B cell (primary cell): ENCODE results near the gene MUC20. TPM values are rescaled to one million over a fixed set of nuclear protein-coding genes. Genes with fewer than 3 reads are reported as not detected.

ENCODE experiments used
- ATAC-seq: fragments of 200-7000 bp; cut with Tn5 transposase; one replicate; pipeline ENCODE4 v1.10.0; 2021; ENCODE audit warnings: low read depth, mild to moderate bottlenecking, moderate number of reproducible peaks, moderate library complexity
- CTCF ChIA-PET: fragments of 350-600 bp; sonication (Branson Sonifier 250); formaldehyde crosslinking; loops from one replicate; lab custom pipeline; 2021; ENCODE audit warnings: antibody characterized with exemption, inconsistent platforms; lab: Charles Lee
- POLR2A ChIA-PET: fragments of 350-600 bp; sonication (Branson Sonifier 250); formaldehyde crosslinking; loops from one replicate; lab custom pipeline; 2021; ENCODE audit warnings: antibody characterized with exemption; lab: Charles Lee
- DNase-seq: peaks from one replicate; pipeline ENCODE4 v3.0.0; 2013
- H2AFZ ChIP-seq: 2 replicates; pipeline ENCODE4 v1.6.1; 2012; ENCODE audit warnings: mild to moderate bottlenecking, low read depth, low read length; ENCODE audit not compliant: insufficient read depth, poor library complexity, severe bottlenecking
- H3K27ac ChIP-seq, 2 donors: 1 replicate in 1 of 2; 2 replicates in 1 of 2; pipeline ENCODE4 v1.5.1; 2012 to 2013; ENCODE audit warnings: low read length in 2 of 2, mild to moderate bottlenecking in 2 of 2, moderate library complexity in 1 of 2
- H3K27me3 ChIP-seq, 4 experiments: fragments of 200-600 bp in 1 of 4; sonication (generic) in 1 of 4; replicated peaks in 1 of 4; 1 replicate in 2 of 4; 2 replicates in 2 of 4; pipeline versions ENCODE4 v1.6.1 to v1.7.0; 2013 to 2016; ENCODE audit warnings: low read length in 3 of 4, mild to moderate bottlenecking in 2 of 4, mixed read lengths in 1 of 4, moderate library complexity in 1 of 4; ENCODE audit not compliant: insufficient read depth in 4 of 4, control insufficient read depth in 3 of 4; ENCODE audit errors: control extremely low read depth in 1 of 4
- H3K36me3 ChIP-seq, 2 experiments: replicated peaks in 1 of 2; 1 replicate in 1 of 2; 2 replicates in 1 of 2; pipeline versions ENCODE4 v1.6.1 to v1.7.1; 2013; ENCODE audit warnings: low read length in 1 of 2; ENCODE audit not compliant: insufficient read depth in 2 of 2, control insufficient read depth in 1 of 2; ENCODE audit errors: control extremely low read depth in 1 of 2, extremely low read depth in 1 of 2
- H3K4me1 ChIP-seq, 2 donors: fragments of 200-600 bp in 1 of 2; sonication (generic) in 1 of 2; 1 replicate in 1 of 2; 2 replicates in 1 of 2; pipeline versions ENCODE4 v1.5.1 to v1.6.1; 2013 to 2017; ENCODE audit warnings: low read length in 2 of 2; ENCODE audit not compliant: control insufficient read depth in 2 of 2, insufficient read depth in 2 of 2
- H3K4me2 ChIP-seq: replicated peaks from 2 replicates; pipeline ENCODE3; 2012; ENCODE audit warnings: mild to moderate bottlenecking, low read depth, low read length; ENCODE audit not compliant: poor library complexity, severe bottlenecking
- H3K4me3 ChIP-seq, 5 experiments: fragments of 200-600 bp in 1 of 5; sonication (generic) in 1 of 5; 1 replicate in 3 of 5; 2 replicates in 2 of 5; pipeline versions ENCODE4 v1.5.1 to v1.7.0; 2011 to 2016; ENCODE audit warnings: low read length in 4 of 5, mild to moderate bottlenecking in 4 of 5, low read depth in 2 of 5, control low read depth in 1 of 5, moderate library complexity in 1 of 5; ENCODE audit not compliant: insufficient read depth in 1 of 5; ENCODE audit errors: control extremely low read depth in 1 of 5, extremely low read depth in 1 of 5
- H3K79me2 ChIP-seq: fragments of 200-600 bp; sonication (generic); one replicate; pipeline ENCODE4 v1.6.0; 2016; ENCODE audit warnings: low read length; ENCODE audit not compliant: control insufficient read depth, insufficient read depth
- H3K9ac ChIP-seq: fragments of 200-600 bp; sonication (generic); 2 replicates; pipeline ENCODE4 v1.6.1; 2017; ENCODE audit warnings: mild to moderate bottlenecking, low read length, moderate library complexity
- H3K9me3 ChIP-seq, 3 donors: one replicate each; pipeline versions ENCODE4 v1.6.1 to v1.7.1; 2013; ENCODE audit warnings: low read length in 2 of 3; ENCODE audit not compliant: control insufficient read depth in 2 of 3, insufficient read depth in 1 of 3; ENCODE audit errors: control extremely low read depth in 1 of 3
- H4K20me1 ChIP-seq: 2 replicates; pipeline ENCODE4 v1.6.0; 2012; ENCODE audit warnings: mild to moderate bottlenecking, low read length; ENCODE audit not compliant: insufficient read depth, control insufficient read depth, poor library complexity, severe bottlenecking
- H3K27ac Mint-ChIP-seq: one replicate; pipeline ENCODE4 v1.8.0; 2021; ENCODE audit warnings: mixed read lengths
- H3K27me3 Mint-ChIP-seq: one replicate; pipeline ENCODE4 v1.8.0; 2021; ENCODE audit warnings: mixed read lengths
- H3K4me1 Mint-ChIP-seq: one replicate; pipeline ENCODE4 v1.8.0; 2021; ENCODE audit warnings: mixed read lengths
- H3K4me3 Mint-ChIP-seq: one replicate; pipeline ENCODE4 v1.8.0; 2021; ENCODE audit warnings: mixed read lengths
- H3K9me3 Mint-ChIP-seq: one replicate; pipeline ENCODE4 v1.8.0; 2022; ENCODE audit warnings: mixed read lengths; ENCODE audit not compliant: insufficient read depth
- EZH2 ChIP-seq: IDR thresholded peaks from 2 replicates; pipeline ENCODE4 v1.6.1; 2012; ENCODE audit warnings: borderline replicate concordance, low read depth, mild to moderate bottlenecking, moderate library complexity, low read length; ENCODE audit not compliant: insufficient read depth, poor library complexity, severe bottlenecking
- WGBS: methylation state at CpG from one replicate; pipeline ENCODE4 v1.1.5; 2013; ENCODE audit warnings: missing lambda C conversion rate; ENCODE audit not compliant: insufficient coverage; 5-methylcytosine and 5-hydroxymethylcytosine counted together
- intact Hi-C: fragments of 100-400 bp; cut with micrococcal nuclease; formaldehyde crosslinking; loops from one replicate; pipeline ENCODE4 v1.10.0; 2022
- polyA plus RNA-seq: library from polyadenylated mRNA; depleted of rRNA; stranded (reverse); fragments of >200 nt; gene quantifications from 2 replicates; pipeline ENCODE4 v1.2.3, GENCODE V29; 2012
- total RNA-seq, 2 donors: library from RNA; stranded (reverse); fragments of 120-200 nt in 1 of 2; gene quantifications; 1 replicate in 1 of 2; 2 replicates in 1 of 2; pipeline versions ENCODE4 v1.2.3 to v1.2.4, GENCODE V29; 2013 to 2022
- TF ChIP-seq, protein P1 (sequence below): fragments of 200-600 bp; IDR thresholded peaks from one replicate; pipeline ENCODE4 v1.8.0; 2022; ENCODE audit warnings: antibody characterized with exemption, mild to moderate bottlenecking

MUC20 gene
- total and polyA plus RNA-seq, 2 donors (not counting 1 experiment from before 2014, with no cell fraction given), result 11.0 to 15.6 TPM

DNA sequence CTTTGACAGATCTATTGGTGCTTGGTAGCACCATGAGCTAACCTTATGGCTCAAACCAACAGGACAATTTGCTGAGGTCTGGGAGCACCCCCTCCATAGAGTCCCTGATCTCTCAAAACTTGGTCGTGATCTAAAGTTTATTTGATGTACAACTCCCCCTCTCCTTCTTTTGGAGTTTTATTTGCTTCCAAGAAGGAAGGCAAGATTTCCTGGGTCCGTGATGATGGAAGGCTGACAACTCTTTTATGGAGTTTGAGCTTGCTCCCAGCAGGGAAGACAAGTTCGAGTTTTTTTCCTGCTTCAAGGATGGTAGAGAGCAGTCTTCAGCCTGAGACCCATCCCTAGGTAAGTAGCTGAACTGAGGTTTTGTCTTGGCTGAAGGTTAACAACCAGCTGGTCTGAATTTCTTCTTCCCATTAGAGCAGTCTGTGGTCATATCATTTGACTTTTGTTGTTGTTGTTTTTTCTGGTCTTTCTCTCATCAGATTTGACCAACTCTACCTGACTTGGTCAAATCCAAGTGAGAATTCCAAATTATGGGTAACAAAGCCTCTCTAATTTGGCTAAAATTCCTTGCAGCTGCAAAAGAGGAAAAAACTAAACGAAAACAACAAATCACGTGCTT is 2.8 kb upstream of the MUC20 start:
- CTCF ChIA-PET, result interaction anchor here (1.1 kb wide), 1 partner anchor 24 kb away, joined by 3 read pairs; no protein-coding TSS in a partner anchor
- Mint-ChIP-seq H3K27me3 (peaks cover 10% of the 10 kb centered on the region), H3K4me1 (peaks cover 6% of the 10 kb centered on the region), H3K9me3 (no peaks in the 10 kb centered on the region), H3K27ac (no peak overlapping the region), H3K4me3 (no peak overlapping the region)
- H3K27me3 ChIP-seq, result no peaks in the 10 kb centered on the region
- DNase-seq (no peak), ATAC-seq (no peak)
- H2AFZ ChIP-seq, result no peak overlapping the region
- 61% methylated on average over 4 of the region's 5 CpGs for WGBS
- H3K27ac ChIP-seq, result no peak overlapping the region
- no peak overlapping the region for H3K4me2 ChIP-seq
- no peak overlapping the region for H3K4me3 ChIP-seq
- H3K36me3 ChIP-seq, result peaks cover 0 to 10% of the 10 kb centered on the region in 2 experiments
- POLR2A ChIA-PET, result no interaction called here
- TF ChIP-seq, protein P1, sequence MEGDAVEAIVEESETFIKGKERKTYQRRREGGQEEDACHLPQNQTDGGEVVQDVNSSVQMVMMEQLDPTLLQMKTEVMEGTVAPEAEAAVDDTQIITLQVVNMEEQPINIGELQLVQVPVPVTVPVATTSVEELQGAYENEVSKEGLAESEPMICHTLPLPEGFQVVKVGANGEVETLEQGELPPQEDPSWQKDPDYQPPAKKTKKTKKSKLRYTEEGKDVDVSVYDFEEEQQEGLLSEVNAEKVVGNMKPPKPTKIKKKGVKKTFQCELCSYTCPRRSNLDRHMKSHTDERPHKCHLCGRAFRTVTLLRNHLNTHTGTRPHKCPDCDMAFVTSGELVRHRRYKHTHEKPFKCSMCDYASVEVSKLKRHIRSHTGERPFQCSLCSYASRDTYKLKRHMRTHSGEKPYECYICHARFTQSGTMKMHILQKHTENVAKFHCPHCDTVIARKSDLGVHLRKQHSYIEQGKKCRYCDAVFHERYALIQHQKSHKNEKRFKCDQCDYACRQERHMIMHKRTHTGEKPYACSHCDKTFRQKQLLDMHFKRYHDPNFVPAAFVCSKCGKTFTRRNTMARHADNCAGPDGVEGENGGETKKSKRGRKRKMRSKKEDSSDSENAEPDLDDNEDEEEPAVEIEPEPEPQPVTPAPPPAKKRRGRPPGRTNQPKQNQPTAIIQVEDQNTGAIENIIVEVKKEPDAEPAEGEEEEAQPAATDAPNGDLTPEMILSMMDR, result no peak
- no peak for TF ChIP-seq EZH2
- intact Hi-C loops, result no loop called here
- H3K4me1 ChIP-seq, result peaks cover 0 to 3% of the 10 kb centered on the region in 2 donors
- peaks cover 0 to 10% (median 0%) of the 10 kb centered on the region in 3 donors for H3K9me3 ChIP-seq
- no peaks in the 10 kb centered on the region for H4K20me1 ChIP-seq
- no peak overlapping the region for H3K9ac ChIP-seq
- H3K79me2 ChIP-seq, result no peaks in the 10 kb centered on the region

DNA sequence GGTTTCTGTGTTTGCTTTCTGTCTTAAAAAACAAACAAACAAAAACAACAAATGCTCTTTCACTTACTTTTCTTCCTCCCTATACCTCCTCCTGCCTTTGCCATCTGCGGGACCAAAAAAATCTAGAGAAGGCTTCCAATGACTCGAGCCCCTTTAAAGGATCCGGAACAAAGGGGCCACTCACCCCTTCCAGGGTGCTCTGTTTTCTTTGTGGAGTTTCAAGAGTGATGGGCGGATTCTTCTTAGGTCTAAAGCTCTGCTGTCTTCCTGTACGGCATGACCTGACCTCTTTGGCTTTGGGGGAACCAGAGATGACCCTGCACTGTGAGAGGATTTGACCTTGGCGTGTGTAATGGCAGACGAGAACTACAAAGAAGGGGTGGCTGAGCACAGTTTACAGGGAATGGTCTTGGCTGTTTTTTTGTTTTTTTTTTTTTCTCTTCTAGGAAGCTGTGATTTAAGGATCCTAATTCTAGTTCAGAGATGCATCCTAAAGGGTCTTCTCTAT is 2.2 kb upstream of the MUC20 start:
- H3K9ac ChIP-seq, result no peak overlapping the region
- H3K4me1 ChIP-seq, result peaks cover 0 to 3% of the 10 kb centered on the region in 2 donors
- peaks cover 0 to 10% of the 10 kb centered on the region in 2 experiments for H3K36me3 ChIP-seq
- H2AFZ ChIP-seq, result no peak overlapping the region
- H3K27ac Mint-ChIP-seq, result no peak overlapping the region
- H3K4me3 ChIP-seq, result no peak overlapping the region
- peaks cover 6% of the 10 kb centered on the region for H3K4me1 Mint-ChIP-seq
- H3K4me3 Mint-ChIP-seq, result no peak overlapping the region
- no peaks in the 10 kb centered on the region for H3K27me3 ChIP-seq
- peaks cover 10% of the 10 kb centered on the region for H3K27me3 Mint-ChIP-seq
- ChIA-PET POLR2A (no interaction called here), CTCF (interaction anchor here (0.6 kb wide), 1 partner anchor 176 kb away, joined by 3 read pairs; no protein-coding TSS in a partner anchor)
- WGBS, result 85% methylated on average over 7 of the region's 7 CpGs
- H3K9me3 Mint-ChIP-seq, result no peaks in the 10 kb centered on the region
- TF ChIP-seq EZH2, result no peak
- TF ChIP-seq, protein P1, result no peak
- ATAC-seq (no peak), DNase-seq (no peak)
- H3K79me2 ChIP-seq, result no peaks in the 10 kb centered on the region
- H4K20me1 ChIP-seq, result no peaks in the 10 kb centered on the region
- H3K4me2 ChIP-seq, result no peak overlapping the region
- no peak overlapping the region for H3K27ac ChIP-seq
- peaks cover 0 to 10% (median 0%) of the 10 kb centered on the region in 3 donors for H3K9me3 ChIP-seq
- intact Hi-C loops, result no loop called here
